Adrenal gland (tissue), 12 donors: ENCODE data around the gene GNMT. TPM values are rescaled to one million over a fixed set of nuclear protein-coding genes. Genes with fewer than 3 reads are reported as not detected.

Source experiments
- DNase-seq, 7 donors: peaks; one replicate each; pipeline ENCODE4 v3.0.0-alpha.2; 2019 to 2020
- H3K27ac ChIP-seq, 5 donors: fragments of 200-600 bp; sonication (generic) in 4 of 5; 1 replicate in 3 of 5; 2 replicates in 2 of 5; pipeline versions ENCODE4 v1.5.1 to v1.8.0; 2016 to 2020; ENCODE audit warnings: mild to moderate bottlenecking in 1 of 5
- H3K27me3 ChIP-seq: fragments of 200-600 bp; 2 replicates; pipeline ENCODE4 v1.8.0; 2021
- H3K36me3 ChIP-seq, 2 donors: fragments of 200-600 bp; replicated peaks in 1 of 2; 1 replicate in 1 of 2; 2 replicates in 1 of 2; pipeline versions ENCODE4 v1.5.1 to v1.8.0; 2018 to 2022
- H3K4me1 ChIP-seq, 2 donors: fragments of 200-600 bp; replicated peaks in 1 of 2; 1 replicate in 1 of 2; 2 replicates in 1 of 2; pipeline versions ENCODE4 v1.5.1 to v1.8.0; 2018 to 2021
- H3K4me3 ChIP-seq, 4 donors: fragments of 200-600 bp; sonication (generic) in 3 of 4; one replicate each; pipeline ENCODE4 v1.5.1; 2016 to 2018
- H3K9me3 ChIP-seq, 3 donors: fragments of 200-600 bp; sonication (generic) in 1 of 3; replicated peaks in 1 of 3; 1 replicate in 2 of 3; 2 replicates in 1 of 3; pipeline versions ENCODE4 v1.5.1 to v1.8.0; 2016 to 2021
- POLR2A ChIP-seq, 2 donors: fragments of 450-650 bp; IDR thresholded peaks; one replicate each; pipeline ENCODE4 v1.6.1; 2017; ENCODE audit warnings: antibody characterized with exemption in 2 of 2, mild to moderate bottlenecking in 2 of 2, moderate library complexity in 1 of 2
- WGBS, 4 donors: extraction: QIAGEN DNeasy Blood & Tissue Kit in 2 of 4; methylation state at CpG; one replicate each; pipeline versions ENCODE4 v1.1.5 to v1.1.7; 2013 to 2017; 5-methylcytosine and 5-hydroxymethylcytosine counted together
- intact Hi-C, 2 donors: fragments of 100-400 bp; cut with DNase I; formaldehyde crosslinking; loops; one replicate each; pipeline versions ENCODE4 v1.14.1 to v1.15.0; 2022 to 2023
- polyA plus RNA-seq, 3 donors: library from polyadenylated mRNA; stranded (reverse); fragments of 200-250 nt in 2 of 3; fragments of 350-450 nt in 1 of 3; fragmentation: Illumina TruSeq in 1 of 3; extraction: RNeasy Lipid Tissue Mini Kit (QIAGEN cat#74804) in 1 of 3; gene quantifications; one replicate each; pipeline ENCODE4 v1.2.3, GENCODE V29; 2013 to 2014
- total RNA-seq, 9 donors: library from RNA; depleted of rRNA in 4 of 9; stranded (reverse); fragments of >200 nt in 4 of 9; fragments of 120-200 nt in 1 of 9; fragmentation: NEBNext Ultra II Directional in 1 of 9; extraction: Animal tissue kit (Norgen Biotek cat#: 25700) in 1 of 9; gene quantifications; one replicate each; pipeline versions ENCODE4 v1.1.0 to v1.2.4, GENCODE V29; 2013 to 2023
- TF ChIP-seq, protein P1 (sequence below), 6 experiments: fragments of 450-650 bp in 4 of 6; fragments of 200-600 bp in 2 of 6; sonication (generic) in 1 of 6; IDR thresholded peaks; 1 replicate in 5 of 6; 2 replicates in 1 of 6; pipeline versions ENCODE4 v1.5.1 to v1.8.0; 2016 to 2021; ENCODE audit warnings: antibody characterized with exemption in 6 of 6, mild to moderate bottlenecking in 2 of 6, moderate library complexity in 1 of 6
- donor health status: healthy with polysubstance abuse.
- donor health status: Bipolar disorder and iron deficiency.
- donor health status: DM: yes; HTN: yes; CAD: no.
- donor health status: DM: no; HTN: no; CAD: no.
- donor health status: DM: no; HTN: no; CAD: no.
- donor health status: DM: yes; HTN: yes; CAD: no.

Gene GNMT
- total and polyA plus RNA-seq, 12 donors = 0.28 to 4.4 (median 0.53) TPM; not detected in 4

GRCh38 chr6:42925248-42925857, 35.2 kb upstream of the GNMT start:
- Histone ChIP-seq H3K4me1 (peaks cover 8 to 16% of the 10 kb centered on the region in 2 donors), H3K4me3 (no peak overlapping the region), H3K9me3 (no peaks in the 10 kb centered on the region), H3K27me3 (no peaks in the 10 kb centered on the region), H3K36me3 (no peaks in the 10 kb centered on the region), H3K27ac (no peak overlapping the region)
- DNase-seq = no peak
- WGBS, 4 donors = 46 to 100% (median 54%) methylated on average over 1 to 23 of the region's 23 CpGs
- intact Hi-C loops = no loop called here
- TF ChIP-seq POLR2A (IDR thresholded peaks at IDR 0.05) = no peak
- TF ChIP-seq, protein P1, sequence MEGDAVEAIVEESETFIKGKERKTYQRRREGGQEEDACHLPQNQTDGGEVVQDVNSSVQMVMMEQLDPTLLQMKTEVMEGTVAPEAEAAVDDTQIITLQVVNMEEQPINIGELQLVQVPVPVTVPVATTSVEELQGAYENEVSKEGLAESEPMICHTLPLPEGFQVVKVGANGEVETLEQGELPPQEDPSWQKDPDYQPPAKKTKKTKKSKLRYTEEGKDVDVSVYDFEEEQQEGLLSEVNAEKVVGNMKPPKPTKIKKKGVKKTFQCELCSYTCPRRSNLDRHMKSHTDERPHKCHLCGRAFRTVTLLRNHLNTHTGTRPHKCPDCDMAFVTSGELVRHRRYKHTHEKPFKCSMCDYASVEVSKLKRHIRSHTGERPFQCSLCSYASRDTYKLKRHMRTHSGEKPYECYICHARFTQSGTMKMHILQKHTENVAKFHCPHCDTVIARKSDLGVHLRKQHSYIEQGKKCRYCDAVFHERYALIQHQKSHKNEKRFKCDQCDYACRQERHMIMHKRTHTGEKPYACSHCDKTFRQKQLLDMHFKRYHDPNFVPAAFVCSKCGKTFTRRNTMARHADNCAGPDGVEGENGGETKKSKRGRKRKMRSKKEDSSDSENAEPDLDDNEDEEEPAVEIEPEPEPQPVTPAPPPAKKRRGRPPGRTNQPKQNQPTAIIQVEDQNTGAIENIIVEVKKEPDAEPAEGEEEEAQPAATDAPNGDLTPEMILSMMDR (IDR thresholded peaks at IDR 0.05) = no peak

DNA sequence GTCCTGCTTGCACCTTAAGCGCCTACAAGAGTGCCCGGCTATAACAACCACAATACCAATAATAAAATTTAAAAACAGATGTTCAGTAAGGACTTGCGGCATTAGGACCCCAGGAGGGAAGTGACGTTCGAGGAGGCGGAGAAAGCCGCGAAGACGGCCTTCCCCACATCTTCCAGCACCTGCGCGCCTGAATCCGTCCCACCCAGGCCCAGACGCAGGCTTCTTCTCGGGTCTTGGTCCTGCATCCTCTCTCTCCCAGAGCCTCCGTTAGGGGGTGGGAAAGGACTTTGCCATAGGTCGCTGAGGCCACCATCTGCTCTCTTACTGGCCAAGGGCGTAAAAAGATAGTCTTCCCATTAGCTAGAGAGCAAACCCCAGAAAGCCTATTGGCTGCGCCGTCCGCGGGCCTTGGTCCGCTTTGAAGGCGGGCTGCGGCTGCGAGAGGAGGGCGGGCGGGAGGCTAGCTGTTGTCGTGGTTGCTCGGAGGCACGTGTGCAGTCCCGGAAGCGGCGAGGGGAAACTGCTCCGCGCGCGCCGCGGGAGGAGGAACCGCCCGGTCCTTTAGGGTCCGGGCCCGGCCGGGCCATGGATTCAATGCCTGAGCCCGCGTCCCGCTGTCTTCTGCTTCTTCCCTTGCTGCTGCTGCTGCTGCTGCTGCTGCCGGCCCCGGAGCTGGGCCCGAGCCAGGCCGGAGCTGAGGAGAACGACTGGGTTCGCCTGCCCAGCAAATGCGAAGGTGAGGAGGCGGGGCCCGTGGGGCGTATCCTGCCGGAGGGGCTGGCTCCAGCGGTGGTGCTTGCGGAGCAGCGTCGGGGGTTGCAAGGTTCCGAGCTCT, 31.4 kb upstream of the GNMT start, which contains the start of gene CNPY3:
TSS of gene CNPY3 (plus strand) at position 495 of the 835 bp plus-strand sequence. CDS start at position 586, 91 bp downstream.
- WGBS, 4 donors = 0% methylated on average over 11 to 63 of the region's 63 CpGs
- Histone ChIP-seq H3K27me3 (no peaks in the 10 kb centered on the region), H3K9me3 (no peaks in the 10 kb centered on the region), H3K27ac (peak within 1 kb of the TSS; percentile 75 to 96 (median 89)), H3K36me3 (peaks cover 0 to under 1% of the 10 kb centered on the region in 2 donors), H3K4me3 (peak within 1 kb of the TSS; percentile 20 to 79 (median 74)), H3K4me1 (peaks cover 13 to 44% of the 10 kb centered on the region in 2 donors)
- TF ChIP-seq POLR2A (IDR thresholded peaks at IDR 0.05) = peak; percentile 56 to 66
- TF ChIP-seq, protein P1 (IDR thresholded peaks at IDR 0.05) = peak in 2 of 6 experiments; percentile 12 to 16
- intact Hi-C loops = no loop called here
- DNase-seq = peak; percentile 90 to 97 (median 95)

GRCh38 chr6:42929821-42930360, 30.7 kb upstream of the GNMT start:
- peak in 5 of 7 donors; percentile 25 to 42 (median 33) for DNase-seq

More at GRCh38 chr6:42929821-42930360, 30.7 kb upstream of the GNMT start:
- Histone ChIP-seq H3K27me3 (no peaks in the 10 kb centered on the region), H3K27ac (peak overlapping the region; percentile 75 to 96 (median 89)), H3K36me3 (peaks cover 0 to 8% of the 10 kb centered on the region in 2 donors), H3K4me1 (peaks cover 13 to 44% of the 10 kb centered on the region in 2 donors), H3K4me3 (peak overlapping the region; percentile 20 to 79 (median 74)), H3K9me3 (no peaks in the 10 kb centered on the region)
- no peak for TF ChIP-seq POLR2A (IDR thresholded peaks at IDR 0.05)
- TF ChIP-seq, protein P1 (IDR thresholded peaks at IDR 0.05) = no peak
- intact Hi-C loops = no loop called here
- WGBS, 4 donors = 2 to 3% (median 2%) methylated on average over 11 to 16 of the region's 16 CpGs
